Kidney epithelial cell (primary cell): ENCODE results near the gene OR10AD1. TPM values are rescaled to one million over a fixed set of nuclear protein-coding genes. Genes with fewer than 3 reads are reported as not detected.

Source experiments
- DNase-seq: peaks from one replicate; pipeline ENCODE4 v3.0.0-alpha.2; 2010; ENCODE audit warnings: low read depth
- H3K27me3 ChIP-seq: 2 replicates; pipeline ENCODE4 v1.6.0; 2011; ENCODE audit warnings: low read length; ENCODE audit not compliant: control insufficient read depth, insufficient read depth
- H3K36me3 ChIP-seq: 2 replicates; pipeline ENCODE4 v1.5.1; 2011; ENCODE audit warnings: low read length; ENCODE audit not compliant: control insufficient read depth, insufficient read depth
- H3K4me3 ChIP-seq: 2 replicates; pipeline ENCODE4 v1.5.1; 2011; ENCODE audit warnings: low read depth, mild to moderate bottlenecking, control low read depth, low read length
- total RNA-seq: library from RNA; depleted of rRNA; stranded (reverse); fragments of >200 nt; gene quantifications from 2 replicates; pipeline ENCODE4 v1.2.3, GENCODE V29; 2015
- TF ChIP-seq, protein P1 (sequence below): IDR thresholded peaks from 2 replicates; pipeline ENCODE4 v1.5.1; 2011; ENCODE audit warnings: mild to moderate bottlenecking, moderate library complexity, low read length, control low read depth, inconsistent platforms; ENCODE audit not compliant: insufficient read depth, poor library complexity, severe bottlenecking

The OR10AD1 gene
- total RNA-seq, 1 donor from 2014 or later: not detected

DNA sequence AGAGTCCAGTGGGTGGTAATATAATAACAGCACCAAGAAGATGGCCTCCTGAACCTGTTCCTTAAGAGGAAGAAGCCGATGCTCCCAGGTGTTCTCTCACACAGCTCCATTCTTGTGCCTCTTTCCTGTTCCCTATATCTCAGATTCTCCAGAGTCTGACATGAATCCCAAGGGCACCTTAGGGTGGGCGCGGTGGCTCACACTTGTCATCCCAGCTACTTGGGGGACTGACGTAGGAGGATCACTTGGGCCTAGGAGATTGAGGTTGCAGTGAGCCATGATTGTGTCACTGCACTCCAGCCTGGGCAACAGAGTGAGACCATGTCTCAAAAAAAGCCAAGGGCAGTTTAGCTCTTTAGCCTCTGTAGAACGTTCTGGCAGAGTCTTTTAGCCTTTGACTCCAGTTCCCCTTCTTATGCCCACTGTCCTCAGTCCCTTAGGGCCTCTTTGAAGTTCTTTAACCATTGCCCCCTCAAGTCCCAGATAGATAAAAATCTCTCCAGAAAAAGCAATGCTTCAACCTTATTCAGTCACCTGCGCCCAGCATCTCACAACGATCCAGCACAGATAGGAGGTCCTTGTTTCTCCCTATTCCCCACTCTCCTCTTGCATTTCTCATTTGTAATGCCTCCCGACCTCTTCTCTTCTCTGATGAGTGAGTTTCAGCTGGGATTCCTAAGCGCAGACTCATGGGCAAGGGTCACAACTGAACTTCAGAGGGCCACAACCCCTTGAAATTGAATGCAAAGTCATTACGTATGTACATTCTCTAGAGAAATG is 15.0 kb downstream of the OR10AD1 start:
- no peaks in the 10 kb centered on the region for H3K36me3 ChIP-seq
- TF ChIP-seq, protein P1, sequence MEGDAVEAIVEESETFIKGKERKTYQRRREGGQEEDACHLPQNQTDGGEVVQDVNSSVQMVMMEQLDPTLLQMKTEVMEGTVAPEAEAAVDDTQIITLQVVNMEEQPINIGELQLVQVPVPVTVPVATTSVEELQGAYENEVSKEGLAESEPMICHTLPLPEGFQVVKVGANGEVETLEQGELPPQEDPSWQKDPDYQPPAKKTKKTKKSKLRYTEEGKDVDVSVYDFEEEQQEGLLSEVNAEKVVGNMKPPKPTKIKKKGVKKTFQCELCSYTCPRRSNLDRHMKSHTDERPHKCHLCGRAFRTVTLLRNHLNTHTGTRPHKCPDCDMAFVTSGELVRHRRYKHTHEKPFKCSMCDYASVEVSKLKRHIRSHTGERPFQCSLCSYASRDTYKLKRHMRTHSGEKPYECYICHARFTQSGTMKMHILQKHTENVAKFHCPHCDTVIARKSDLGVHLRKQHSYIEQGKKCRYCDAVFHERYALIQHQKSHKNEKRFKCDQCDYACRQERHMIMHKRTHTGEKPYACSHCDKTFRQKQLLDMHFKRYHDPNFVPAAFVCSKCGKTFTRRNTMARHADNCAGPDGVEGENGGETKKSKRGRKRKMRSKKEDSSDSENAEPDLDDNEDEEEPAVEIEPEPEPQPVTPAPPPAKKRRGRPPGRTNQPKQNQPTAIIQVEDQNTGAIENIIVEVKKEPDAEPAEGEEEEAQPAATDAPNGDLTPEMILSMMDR: no peak
- H3K4me3 ChIP-seq: no peak overlapping the region
- H3K27me3 ChIP-seq: peaks cover 41% of the 10 kb centered on the region
- no peak for DNase-seq

- no peak for DNase-seq
- TF ChIP-seq, protein P1: no peak
- Histone ChIP-seq H3K27me3 (peaks cover 45% of the 10 kb centered on the region), H3K4me3 (no peak overlapping the region), H3K36me3 (no peaks in the 10 kb centered on the region)
Measured at GRCh38 chr12:48185181-48185919, 17.7 kb downstream of the OR10AD1 start.

DNA sequence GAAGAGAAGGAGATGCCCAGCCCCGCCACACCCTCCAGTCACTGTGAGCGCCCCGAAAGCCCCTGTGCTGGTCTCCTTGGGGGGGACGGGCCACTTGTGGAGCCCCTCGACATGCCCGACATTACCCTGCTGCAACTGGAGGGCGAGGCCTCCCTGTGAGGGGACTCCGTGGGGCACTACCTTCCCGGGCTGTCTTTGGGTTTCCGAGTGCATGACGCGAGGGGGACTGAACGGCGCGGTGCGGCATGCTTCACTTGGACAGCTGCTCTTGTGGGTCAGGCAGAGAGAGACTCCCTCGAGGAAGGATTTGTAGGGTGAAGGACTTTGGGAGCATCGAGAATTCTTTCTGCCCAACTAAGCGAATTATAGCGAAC is 18.6 kb downstream of the OR10AD1 start:
- TF ChIP-seq, protein P1: no peak
- H3K36me3 ChIP-seq: no peaks in the 10 kb centered on the region
- no peak overlapping the region for H3K4me3 ChIP-seq
- DNase-seq: no peak
- H3K27me3 ChIP-seq: peaks cover 44% of the 10 kb centered on the region

- peak overlapping the region; percentile 54 for H3K4me3 ChIP-seq
- H3K36me3 ChIP-seq: no peaks in the 10 kb centered on the region
- no peak for DNase-seq
- TF ChIP-seq, protein P1: no peak
- peaks cover 44% of the 10 kb centered on the region for H3K27me3 ChIP-seq
Measured at GRCh38 chr12:48183876-48184548, 19.1 kb downstream of the OR10AD1 start.

DNA sequence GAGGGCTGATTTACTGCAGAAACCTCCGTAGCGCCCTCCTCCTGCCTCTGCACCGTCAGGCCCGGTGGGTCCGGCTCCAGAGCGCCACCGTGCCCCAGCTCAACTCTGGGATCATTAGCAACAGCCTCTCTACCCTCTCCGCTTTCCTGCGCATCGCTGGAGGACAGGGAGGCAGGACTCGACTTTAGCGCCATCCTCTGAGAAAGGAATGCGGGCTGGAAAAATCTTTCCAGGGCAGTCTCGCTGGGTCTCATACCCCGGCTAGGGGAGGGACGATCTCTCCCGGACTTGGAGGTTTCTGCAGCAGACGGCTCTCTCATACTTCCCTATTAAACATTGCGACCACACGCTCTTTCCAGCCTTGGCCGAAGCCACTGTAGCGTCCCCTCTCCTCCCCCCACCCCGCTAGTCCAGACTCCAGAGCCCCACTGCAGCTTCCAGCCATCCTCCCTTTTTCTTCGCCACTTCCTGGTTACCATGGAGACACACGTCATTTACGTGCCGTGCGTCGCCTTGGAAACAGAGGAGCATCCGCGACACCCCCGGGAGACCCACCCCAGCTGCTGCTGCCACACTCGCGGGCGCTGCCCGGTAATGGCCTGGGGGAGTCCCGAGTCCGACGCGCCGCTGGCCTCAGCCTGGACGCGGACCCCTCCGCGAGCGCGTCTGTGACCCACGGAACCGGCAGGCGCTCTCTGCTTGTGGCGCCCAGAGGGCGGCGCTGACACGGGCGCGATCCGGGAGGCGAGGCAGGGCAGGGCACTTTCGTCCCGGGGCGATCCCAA is 19.8 kb downstream of the OR10AD1 start, which contains the start of gene CCDC184:
Gene CCDC184 (plus strand): TSS at position 554 of the 785 bp plus-strand sequence. CDS start 479 bp downstream, outside the sequence.
- DNase-seq: no peak
- H3K36me3 ChIP-seq: no peaks in the 10 kb centered on the region
- H3K27me3 ChIP-seq: peaks cover 44% of the 10 kb centered on the region
- TF ChIP-seq, protein P1: peak; percentile 23
- H3K4me3 ChIP-seq: peak within 1 kb of the TSS; percentile 54
